HCT116 (cell line): ENCODE measurements around the gene LINGO3. TPM values are rescaled to one million over a fixed set of nuclear protein-coding genes. Genes with fewer than 3 reads are reported as not detected.

Experiments
- ATAC-seq: fragments of 200-7000 bp; cut with Tn5 transposase; 2 replicates; pipeline ENCODE4 v1.9.1; 2020; ENCODE audit warnings: mild to moderate bottlenecking, moderate library complexity
- BruUV-seq: library from RNA; stranded (reverse); fragments of 400-500 nt; replicated peaks from 2 replicates; lab custom pipeline; 2021; lab: Mats Ljungman, UMichigan
- CTCF ChIA-PET: fragments of 300-600 bp; sonication (Branson Sonifier 250); formaldehyde crosslinking; loops from one replicate; lab custom pipeline; 2021; ENCODE audit warnings: antibody characterized with exemption; lab: Charles Lee
- POLR2A ChIA-PET: fragments of 300-600, 350-600 bp; sonication (Branson Sonifier 250); formaldehyde crosslinking; loops from one replicate; lab custom pipeline; 2021; ENCODE audit warnings: antibody characterized with exemption; lab: Charles Lee
- RAD21 ChIA-PET, 2 experiments: fragments of 300-600 bp; sonication (Branson Sonifier 250); formaldehyde crosslinking; loops; one replicate each; lab custom pipeline; 2023; ENCODE audit warnings: low total read pairs in 2 of 2; ENCODE audit not compliant: uncharacterized antibody in 2 of 2, unreplicated experiment in 2 of 2, low non-redundant PET in 1 of 2; lab: Charles Lee
- DNase-seq: peaks from one replicate; pipeline ENCODE4 v3.0.0-alpha.2; 2010; ENCODE audit warnings: low read depth, low spot score
- H2AFZ ChIP-seq: fragments of 200-600 bp; shearing (Covaris generic), sonication (generic); 2 replicates; pipeline ENCODE4 v1.6.1; 2017; ENCODE audit warnings: low read depth, mixed run types, mixed read lengths, antibody characterized with exemption, low read length; ENCODE audit not compliant: poor library complexity, severe bottlenecking
- H3K27ac ChIP-seq: 2 replicates; pipeline ENCODE4 v1.5.1; 2012; ENCODE audit warnings: low read depth, low read length
- H3K27me3 ChIP-seq: fragments of 200-600 bp; sonication (generic); 2 replicates; pipeline ENCODE4 v1.6.1; 2016; ENCODE audit warnings: mixed run types, low read length, mixed read lengths; ENCODE audit not compliant: insufficient read depth
- H3K36me3 ChIP-seq, 2 experiments: fragments of 200-500 bp in 1 of 2; fragments of 200-600 bp in 1 of 2; sonication (Bioruptor generic) in 1 of 2; sonication (generic) in 1 of 2; 2 replicates each; pipeline versions ENCODE4 v1.5.1 to v1.6.1; 2014 to 2016; ENCODE audit warnings: low read length in 2 of 2, inconsistent platforms in 1 of 2, mixed read lengths in 1 of 2, mixed run types in 1 of 2; ENCODE audit not compliant: insufficient read depth in 2 of 2, control insufficient read depth in 1 of 2
- H3K4me1 ChIP-seq, 2 experiments: fragments of 200-600 bp in 1 of 2; sonication (generic) in 1 of 2; 2 replicates each; pipeline versions ENCODE4 v1.5.1 to v1.6.1; 2012 to 2017; ENCODE audit warnings: low read length in 2 of 2, inconsistent platforms in 1 of 2, mild to moderate bottlenecking in 1 of 2, mixed read lengths in 1 of 2, mixed run types in 1 of 2, moderate library complexity in 1 of 2; ENCODE audit not compliant: insufficient read depth in 2 of 2, control insufficient read depth in 1 of 2
- H3K4me2 ChIP-seq: fragments of 200-600 bp; sonication (generic); 2 replicates; pipeline ENCODE4 v1.6.1; 2017; ENCODE audit warnings: mixed run types, low read length, mixed read lengths
- H3K4me3 ChIP-seq, 2 experiments: fragments of 200-600 bp in 1 of 2; sonication (generic) in 1 of 2; replicated peaks in 1 of 2; 2 replicates each; pipeline ENCODE4 v1.5.1; 2011 to 2016; ENCODE audit warnings: low read length in 2 of 2, control low read depth in 1 of 2, low read depth in 1 of 2, mild to moderate bottlenecking in 1 of 2, mixed read lengths in 1 of 2, mixed run types in 1 of 2
- H3K79me2 ChIP-seq: fragments of 200-600 bp; sonication (generic); 2 replicates; pipeline ENCODE4 v1.6.1; 2017; ENCODE audit warnings: mild to moderate bottlenecking, mixed run types, low read length, moderate library complexity, mixed read lengths; ENCODE audit not compliant: insufficient read depth
- H3K9ac ChIP-seq: fragments of 200-600 bp; sonication (generic); 2 replicates; pipeline ENCODE4 v1.6.1; 2016; ENCODE audit warnings: low read length, mixed read lengths
- H3K9me2 ChIP-seq: fragments of 200-600 bp; sonication (generic), shearing (Covaris generic); 2 replicates; pipeline ENCODE4 v1.6.1; 2017; ENCODE audit warnings: mixed run types, mild to moderate bottlenecking, moderate library complexity; ENCODE audit not compliant: insufficient read depth
- H3K9me3 ChIP-seq, 2 experiments: fragments of 200-500 bp in 1 of 2; fragments of 200-600 bp in 1 of 2; sonication (Bioruptor generic) in 1 of 2; sonication (generic) in 1 of 2; 2 replicates each; pipeline ENCODE4 v1.6.1; 2014 to 2017; ENCODE audit warnings: low read length in 2 of 2, mixed read lengths in 2 of 2, inconsistent platforms in 1 of 2, low read depth in 1 of 2, mild to moderate bottlenecking in 1 of 2, mixed run types in 1 of 2, moderate library complexity in 1 of 2; ENCODE audit not compliant: control insufficient read depth in 1 of 2, insufficient read depth in 1 of 2
- H4K20me1 ChIP-seq: fragments of 200-600 bp; sonication (generic), shearing (Covaris generic); 2 replicates; pipeline ENCODE4 v1.6.1; 2017; ENCODE audit warnings: mixed run types, mild to moderate bottlenecking, moderate library complexity; ENCODE audit not compliant: insufficient read depth
- EGR1 ChIP-seq: IDR thresholded peaks from 2 replicates; pipeline ENCODE4 v1.6.1; 2012; ENCODE audit warnings: low read depth
- EZH2 ChIP-seq: fragments of 200-600 bp; sonication (generic); IDR thresholded peaks from 2 replicates; pipeline ENCODE4 v1.6.1; 2017; ENCODE audit warnings: antibody characterized with exemption, mixed run types
- RAD21 ChIP-seq: IDR thresholded peaks from 2 replicates; pipeline ENCODE4 v1.6.1; 2012; ENCODE audit warnings: low read depth, mild to moderate bottlenecking
- REST ChIP-seq: IDR thresholded peaks from 2 replicates; pipeline ENCODE4 v1.6.1; 2012; ENCODE audit warnings: low read depth
- intact Hi-C: fragments of 100-400 bp; cut with micrococcal nuclease; formaldehyde crosslinking; loops from 2 replicates; pipeline ENCODE4 v1.10.0; 2022
- total RNA-seq: library from RNA; stranded (reverse); gene quantifications from one replicate; pipeline ENCODE4 v1.2.1, GENCODE V29; 2021; ENCODE audit not compliant: unreplicated experiment
- TF ChIP-seq, protein P1 (sequence below): IDR thresholded peaks from 2 replicates; pipeline ENCODE4 v1.6.1; 2012

The LINGO3 gene
- total RNA-seq, 1 experiment from 2014 or later = not detected

DNA sequence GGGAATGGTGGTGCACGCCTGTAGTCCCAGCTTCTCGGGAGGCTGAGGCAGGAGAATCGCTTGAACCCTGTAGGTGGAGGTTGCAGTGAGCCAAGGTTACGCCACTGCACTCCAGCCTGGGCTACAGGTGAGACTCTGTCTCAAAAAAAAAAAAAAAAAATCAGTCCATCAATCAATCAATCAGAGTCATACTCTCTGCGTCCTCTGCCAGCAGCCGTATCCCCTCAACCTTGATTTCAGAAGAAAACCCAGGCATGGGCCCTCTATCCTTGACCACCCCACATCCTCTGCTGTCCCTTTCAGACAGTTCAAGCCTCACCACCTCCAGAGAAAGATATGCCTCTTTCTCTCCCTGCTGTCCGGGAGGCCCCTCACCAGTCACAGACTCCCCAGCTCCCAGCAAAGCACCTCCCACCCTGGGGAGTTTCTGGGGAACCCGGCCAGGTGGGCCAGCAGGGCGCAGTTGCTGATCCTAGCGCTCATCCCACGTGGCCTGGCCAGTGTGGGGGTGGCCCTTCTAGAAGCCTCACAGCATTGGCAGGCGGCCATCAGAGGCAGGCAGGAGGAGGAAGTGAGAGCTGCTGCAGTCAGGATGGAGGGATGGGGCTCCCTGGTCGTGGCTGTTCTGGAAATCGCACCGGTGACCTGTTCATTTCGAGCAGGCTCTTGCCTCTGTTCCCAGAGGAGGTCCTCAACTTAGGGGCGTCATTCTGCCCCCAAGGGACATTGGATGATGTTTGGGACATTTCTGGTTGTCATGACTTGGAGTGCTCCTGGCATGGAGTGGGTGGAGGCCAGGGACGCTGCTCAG is 41.6 kb downstream of the LINGO3 start:
- CTCF ChIA-PET = interaction anchor here (0.6 kb wide), 1 partner anchor 8 kb away, joined by 3 read pairs; no protein-coding TSS in a partner anchor
- no peak for ATAC-seq

More for the DNA sequence above, 41.6 kb downstream of the LINGO3 start:
- Histone ChIP-seq H3K27ac (peak overlapping the region; percentile 16; the same call in 1 of the 2 replicates), H3K36me3 (peaks cover under 1 to 11% of the 10 kb centered on the region in 2 experiments; a peak in 1 of 4 replicates), H3K9me2 (no peaks in the 10 kb centered on the region), H3K9ac (peak overlapping the region; percentile 39; the same call in 1 of the 2 replicates), H3K4me1 (peaks cover 18 to 27% of the 10 kb centered on the region in 2 experiments; a peak in 3 of 4 replicates), H3K4me2 (peak overlapping the region; percentile 40), H3K4me3 (no peak overlapping the region), H2AFZ (peak overlapping the region; percentile 26), H3K27me3 (no peaks in the 10 kb centered on the region), H3K9me3 (no peaks in the 10 kb centered on the region), H3K79me2 (peaks cover 21% of the 10 kb centered on the region), H4K20me1 (peaks cover 5% of the 10 kb centered on the region; the same call in 1 of the 2 replicates)
- intact Hi-C loops = loop anchor here (5.0 kb wide), 1 partner anchor 99 kb away; no protein-coding TSS in a partner anchor
- ChIA-PET POLR2A (interaction anchor here (1.0 to 1.3 kb wide), 2 partner anchors 97 to 402 kb away, joined by 3 read pairs; no protein-coding TSS in a partner anchor), RAD21 (no interaction called here)
- BruUV-seq = no TSS peak
- DNase-seq = no peak
- TF ChIP-seq, protein P1, sequence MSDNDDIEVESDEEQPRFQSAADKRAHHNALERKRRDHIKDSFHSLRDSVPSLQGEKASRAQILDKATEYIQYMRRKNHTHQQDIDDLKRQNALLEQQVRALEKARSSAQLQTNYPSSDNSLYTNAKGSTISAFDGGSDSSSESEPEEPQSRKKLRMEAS = 0 out of 2 replicates have a peak, but pooled peaks have one; percentile 42
- TF ChIP-seq REST = no peak
- TF ChIP-seq EGR1 = peak; percentile 63; the same call in 1 of the 2 replicates
- TF ChIP-seq RAD21 = no peak
- no peak for TF ChIP-seq EZH2
